Activated T-cell treated with anti-CD3 and anti-CD28 coated beads, Interleukin-2, amount 50 U/mL, for 24 hours (primary cell): ENCODE measurements around the gene PASD1.
"Not testable (repeated sequence)": the region's sequence is repeated elsewhere in the genome, so short reads cannot be mapped to it uniquely, and the experiment has no call there.

Source experiments
- DNase-seq: peaks from one replicate; pipeline ENCODE4 v3.0.0-alpha.2; 2020
- H3K27ac Mint-ChIP-seq: 2 replicates; pipeline ENCODE4 v1.8.0; 2020; ENCODE audit warnings: mild to moderate bottlenecking, mixed read lengths
- H3K27me3 Mint-ChIP-seq: 2 replicates; pipeline ENCODE4 v1.8.0; 2020; ENCODE audit warnings: mixed read lengths
- H3K36me3 Mint-ChIP-seq: 2 replicates; pipeline ENCODE4 v1.8.0; 2020; ENCODE audit warnings: low read depth, mixed read lengths
- H3K4me1 Mint-ChIP-seq: 2 replicates; pipeline ENCODE4 v1.8.0; 2020; ENCODE audit warnings: low read depth, mixed read lengths
- H3K4me3 Mint-ChIP-seq: 2 replicates; pipeline ENCODE4 v1.8.0; 2020; ENCODE audit warnings: mild to moderate bottlenecking, moderate library complexity, mixed read lengths
- H3K9me3 Mint-ChIP-seq: 2 replicates; pipeline ENCODE4 v1.8.0; 2020; ENCODE audit warnings: mixed read lengths

Gene PASD1

GRCh38 chrX:151563003-151563402 is 472 bp upstream of the PASD1 start:
- not testable (repeated sequence) for H3K9me3 Mint-ChIP-seq, H3K4me1 Mint-ChIP-seq, H3K36me3 Mint-ChIP-seq, DNase-seq, H3K4me3 Mint-ChIP-seq, H3K27ac Mint-ChIP-seq
- peaks cover 12% of the 10 kb centered on the region for H3K27me3 Mint-ChIP-seq

GRCh38 chrX:151564035-151564434 is 560 bp downstream of the PASD1 start:
- no peak for DNase-seq
- H3K4me1 Mint-ChIP-seq: no peaks in the 10 kb centered on the region
- H3K9me3 Mint-ChIP-seq: peaks cover 3% of the 10 kb centered on the region
- H3K27me3 Mint-ChIP-seq: peaks cover 18% of the 10 kb centered on the region
- no peak overlapping the region for H3K4me3 Mint-ChIP-seq
- no peak overlapping the region for H3K27ac Mint-ChIP-seq
- H3K36me3 Mint-ChIP-seq: no peaks in the 10 kb centered on the region

- DNase-seq, H3K9me3 Mint-ChIP-seq, H3K27ac Mint-ChIP-seq, H3K4me3 Mint-ChIP-seq, H3K36me3 Mint-ChIP-seq, H3K4me1 Mint-ChIP-seq: not testable (repeated sequence)
- peaks cover 30% of the 10 kb centered on the region for H3K27me3 Mint-ChIP-seq
Observed at GRCh38 chrX:151566872-151567271, 3.4 kb downstream of the PASD1 start.

- Mint-ChIP-seq H3K27me3 (peaks cover 46% of the 10 kb centered on the region), H3K36me3 (no peaks in the 10 kb centered on the region), H3K27ac (no peak overlapping the region), H3K4me3 (no peak overlapping the region), H3K9me3 (no peaks in the 10 kb centered on the region), H3K4me1 (no peaks in the 10 kb centered on the region)
- DNase-seq: no peak
Observed at GRCh38 chrX:151570561-151570960, 7.1 kb downstream of the PASD1 start.

- H3K36me3 Mint-ChIP-seq, H3K4me1 Mint-ChIP-seq, H3K9me3 Mint-ChIP-seq, H3K27ac Mint-ChIP-seq, DNase-seq, H3K4me3 Mint-ChIP-seq: not testable (repeated sequence)
- H3K27me3 Mint-ChIP-seq: peaks cover 26% of the 10 kb centered on the region
Observed at GRCh38 chrX:151593384-151593783, 29.9 kb downstream of the PASD1 start.

- Mint-ChIP-seq H3K4me1 (no peaks in the 10 kb centered on the region), H3K27me3 (peaks cover 25% of the 10 kb centered on the region), H3K9me3 (no peaks in the 10 kb centered on the region), H3K36me3 (no peaks in the 10 kb centered on the region), H3K4me3 (no peak overlapping the region), H3K27ac (no peak overlapping the region)
- no peak for DNase-seq
Observed at GRCh38 chrX:151596282-151596681, 32.8 kb downstream of the PASD1 start.

- no peak overlapping the region for H3K4me3 Mint-ChIP-seq
- no peaks in the 10 kb centered on the region for H3K9me3 Mint-ChIP-seq
- no peaks in the 10 kb centered on the region for H3K36me3 Mint-ChIP-seq
- no peak overlapping the region for H3K27ac Mint-ChIP-seq
- peaks cover 43% of the 10 kb centered on the region for H3K27me3 Mint-ChIP-seq
- H3K4me1 Mint-ChIP-seq: no peaks in the 10 kb centered on the region
- no peak for DNase-seq
Observed at GRCh38 chrX:151604931-151605330, 41.5 kb downstream of the PASD1 start.

GRCh38 chrX:151609222-151609621 is 45.7 kb downstream of the PASD1 start:
- no peak for DNase-seq
- Mint-ChIP-seq H3K36me3 (no peaks in the 10 kb centered on the region), H3K27me3 (peaks cover 16% of the 10 kb centered on the region), H3K27ac (no peak overlapping the region), H3K4me3 (no peak overlapping the region), H3K9me3 (no peaks in the 10 kb centered on the region), H3K4me1 (no peaks in the 10 kb centered on the region)

GRCh38 chrX:151621422-151621821 is 57.9 kb downstream of the PASD1 start:
- H3K27ac Mint-ChIP-seq: no peak overlapping the region
- no peaks in the 10 kb centered on the region for H3K4me1 Mint-ChIP-seq
- H3K36me3 Mint-ChIP-seq: no peaks in the 10 kb centered on the region
- no peaks in the 10 kb centered on the region for H3K9me3 Mint-ChIP-seq
- peaks cover 25% of the 10 kb centered on the region for H3K27me3 Mint-ChIP-seq
- H3K4me3 Mint-ChIP-seq: no peak overlapping the region
- no peak for DNase-seq

GRCh38 chrX:151624677-151625076 is 61.2 kb downstream of the PASD1 start:
- Mint-ChIP-seq H3K27me3 (peaks cover 25% of the 10 kb centered on the region), H3K4me1 (no peaks in the 10 kb centered on the region), H3K36me3 (no peaks in the 10 kb centered on the region), H3K9me3 (no peaks in the 10 kb centered on the region), H3K4me3 (no peak overlapping the region), H3K27ac (no peak overlapping the region)
- no peak for DNase-seq

- DNase-seq: no peak
- Mint-ChIP-seq H3K4me3 (no peak overlapping the region), H3K4me1 (no peaks in the 10 kb centered on the region), H3K36me3 (no peaks in the 10 kb centered on the region), H3K27me3 (peaks cover 26% of the 10 kb centered on the region), H3K27ac (no peak overlapping the region), H3K9me3 (no peaks in the 10 kb centered on the region)
Observed at GRCh38 chrX:151631822-151632221, 68.3 kb downstream of the PASD1 start.

- Mint-ChIP-seq H3K9me3 (no peaks in the 10 kb centered on the region), H3K27ac (no peak overlapping the region), H3K36me3 (no peaks in the 10 kb centered on the region), H3K4me1 (no peaks in the 10 kb centered on the region), H3K27me3 (peaks cover 33% of the 10 kb centered on the region), H3K4me3 (no peak overlapping the region)
- no peak for DNase-seq
Observed at GRCh38 chrX:151633157-151633556, 69.7 kb downstream of the PASD1 start.

- Mint-ChIP-seq H3K36me3 (no peaks in the 10 kb centered on the region), H3K27me3 (peaks cover 38% of the 10 kb centered on the region), H3K27ac (no peak overlapping the region), H3K4me3 (no peak overlapping the region), H3K4me1 (no peaks in the 10 kb centered on the region), H3K9me3 (no peaks in the 10 kb centered on the region)
- no peak for DNase-seq
Observed at GRCh38 chrX:151634937-151635336, 71.5 kb downstream of the PASD1 start.

- Mint-ChIP-seq H3K27ac (no peak overlapping the region), H3K4me3 (no peak overlapping the region), H3K9me3 (no peaks in the 10 kb centered on the region), H3K4me1 (no peaks in the 10 kb centered on the region), H3K27me3 (peaks cover 49% of the 10 kb centered on the region), H3K36me3 (no peaks in the 10 kb centered on the region)
- DNase-seq: no peak
Observed at GRCh38 chrX:151641564-151641963, 78.1 kb downstream of the PASD1 start.

GRCh38 chrX:151675121-151675746 is 111.8 kb downstream of the PASD1 start:
- Mint-ChIP-seq H3K27ac (no peak overlapping the region), H3K4me3 (no peak overlapping the region), H3K27me3 (peaks cover 30% of the 10 kb centered on the region), H3K36me3 (no peaks in the 10 kb centered on the region), H3K9me3 (no peaks in the 10 kb centered on the region), H3K4me1 (no peaks in the 10 kb centered on the region)
- DNase-seq: no peak

GRCh38 chrX:151676196-151676595 is 112.7 kb downstream of the PASD1 start:
- Mint-ChIP-seq H3K4me1 (no peaks in the 10 kb centered on the region), H3K4me3 (no peak overlapping the region), H3K36me3 (no peaks in the 10 kb centered on the region), H3K27ac (no peak overlapping the region), H3K9me3 (no peaks in the 10 kb centered on the region), H3K27me3 (peaks cover 35% of the 10 kb centered on the region)
- DNase-seq: no peak
